K562 (cell line): ENCODE measurements around the gene BIRC5. TPM values are rescaled to one million over a fixed set of nuclear protein-coding genes. Genes with fewer than 3 reads are reported as not detected.

Source experiments
- ILF3 ChIP-seq: fragments of 450-650 bp; IDR thresholded peaks from 2 replicates; pipeline ENCODE4 v1.6.1; 2018; ENCODE audit warnings: antibody characterized with exemption, mild to moderate bottlenecking, moderate library complexity, borderline replicate concordance
- IRF2 ChIP-seq: sonication (generic); formaldehyde crosslinking; IDR thresholded peaks from 2 replicates; pipeline ENCODE4 v1.8.1; 2022; ENCODE audit warnings: mild to moderate bottlenecking, missing genetic modification reagents
- RBM25 ChIP-seq: fragments of 200-400 bp; formaldehyde crosslinking; IDR thresholded peaks from 2 replicates; pipeline ENCODE4 v1.6.1; 2018; ENCODE audit warnings: low read length, low read depth, moderate library complexity; ENCODE audit not compliant: severe bottlenecking
- SIN3B ChIP-seq: fragments of 450-650 bp; IDR thresholded peaks from 2 replicates; pipeline ENCODE4 v1.6.1; 2017; ENCODE audit warnings: low read depth, mild to moderate bottlenecking, moderate library complexity
- SMARCE1 ChIP-seq: fragments of 450-650 bp; IDR thresholded peaks from 2 replicates; pipeline ENCODE4 v1.7.1; 2016; ENCODE audit warnings: mild to moderate bottlenecking
- TGIF2 ChIP-seq: sonication (generic); formaldehyde crosslinking; IDR thresholded peaks from 2 replicates; pipeline ENCODE4 v1.8.1; 2022; ENCODE audit warnings: mild to moderate bottlenecking, missing genetic modification reagents, moderate library complexity
- XRCC4 ChIP-seq: IDR thresholded peaks from one replicate; pipeline ENCODE4 v1.6.1; 2011; ENCODE audit not compliant: insufficient read depth, insufficient read length; ENCODE audit errors: extremely low read depth
- YBX1 ChIP-seq: fragments of 450-650 bp; IDR thresholded peaks from 2 replicates; pipeline ENCODE4 v1.7.1; 2016; ENCODE audit warnings: mild to moderate bottlenecking
- YY1 ChIP-seq, 3 experiments: IDR thresholded peaks; 2 replicates each; pipeline ENCODE4 v1.6.1; 2011; ENCODE audit warnings: low read length in 2 of 3, mild to moderate bottlenecking in 2 of 3, moderate library complexity in 2 of 3, borderline replicate concordance in 1 of 3, control low read depth in 1 of 3, low read depth in 1 of 3; ENCODE audit not compliant: insufficient read depth in 3 of 3, insufficient replicate concordance in 2 of 3, control insufficient read depth in 1 of 3, insufficient read length in 1 of 3; ENCODE audit errors: extremely low read depth in 1 of 3
- ZBTB7A ChIP-seq: IDR thresholded peaks from 2 replicates; pipeline ENCODE4 v1.6.1; 2011; ENCODE audit warnings: low read depth, mild to moderate bottlenecking, low read length, moderate library complexity, borderline replicate concordance; ENCODE audit not compliant: control insufficient read depth
- ZFP91 ChIP-seq: sonication (generic); formaldehyde crosslinking; IDR thresholded peaks from 2 replicates; pipeline ENCODE4 v1.8.0; 2022; ENCODE audit warnings: mild to moderate bottlenecking, missing genetic modification reagents
- ZNF699 ChIP-seq: fragments of 250-450 bp; sonication (Bioruptor Pico); IDR thresholded peaks from 2 replicates; pipeline ENCODE4 v1.8.0; 2021; ENCODE audit warnings: mild to moderate bottlenecking, moderate library complexity; ENCODE audit not compliant: insufficient replicate concordance
- ZNF76 ChIP-seq: fragments of 250-450 bp; sonication (Bioruptor Pico); IDR thresholded peaks from 2 replicates; pipeline ENCODE4 v1.4.0; 2020; ENCODE audit warnings: mild to moderate bottlenecking, moderate library complexity, borderline replicate concordance
- ZNF79 ChIP-seq: fragments of 250-450 bp; sonication (Bioruptor Pico); IDR thresholded peaks from 2 replicates; pipeline ENCODE4 v1.4.0; 2020; ENCODE audit warnings: low read depth, mild to moderate bottlenecking, moderate library complexity
- polyA plus RNA-seq, 8 experiments: library from polyadenylated mRNA; depleted of rRNA in 4 of 8; stranded (reverse) in 5 of 8; unstranded in 3 of 8; fragments of >200 nt; fragmentation: Nextera tagmentation in 2 of 8; fragmentation: Illumina TruSeq in 1 of 8; extraction: Ambion mirVana in 2 of 8; extraction: Trizol in 1 of 8; gene quantifications; 2 replicates each; pipeline versions ENCODE4 v1.2.1 to v1.2.3, GENCODE V29; 2011 to 2014; ENCODE audit warnings: inconsistent platforms in 1 of 8, missing spikeins in 1 of 8
- total RNA-seq, 7 experiments: library from RNA; depleted of rRNA in 6 of 7; stranded (reverse); fragments of >200 nt in 6 of 7; fragmentation: Illumina TruSeq in 2 of 7; extraction: Trizol in 2 of 7; gene quantifications; 2 replicates each; pipeline versions ENCODE4 v1.2.1 to v1.2.3, GENCODE V29; 2011 to 2021; ENCODE audit warnings: low replicate concordance in 1 of 7
- TF ChIP-seq, protein P1 (sequence below): fragments of 250-450 bp; sonication (Bioruptor Pico); IDR thresholded peaks from 2 replicates; pipeline ENCODE4 v1.5.0; 2021
- TF ChIP-seq, protein P2 (sequence below): sonication (generic); formaldehyde crosslinking; IDR thresholded peaks from 2 replicates; pipeline ENCODE4 v1.8.1; 2023; ENCODE audit warnings: missing genetic modification reagents, mild to moderate bottlenecking, borderline replicate concordance
- TF ChIP-seq, protein P3 (sequence below): sonication (generic); formaldehyde crosslinking; IDR thresholded peaks from 2 replicates; pipeline ENCODE4 v1.8.1; 2023; ENCODE audit warnings: mild to moderate bottlenecking, missing genetic modification reagents

The BIRC5 gene
- total and polyA plus RNA-seq, 9 of the 15 experiments (the other 6 are each of a cell fraction or from before 2014, with no cell fraction given) = 64.4 to 140 (median 101) TPM

- TF ChIP-seq SIN3B (no peak), ZFP91 (no peak), YY1 (IDR thresholded peaks at IDR 0.05; ENCODE audit: borderline replicate concordance in 1 of 3, control insufficient read depth in 1 of 3, extremely low read depth in 1 of 3, insufficient read depth in 3 of 3, insufficient read length in 1 of 3, insufficient replicate concordance in 2 of 3, low read depth in 1 of 3, low read length in 2 of 3) (no peak), RBM25 (peak; percentile 78), ZNF79 (CRISPR knock-in tag) (no peak), ZNF76 (CRISPR knock-in tag) (no peak), TGIF2 (no peak), ZBTB7A (peak; percentile 59; the same call in 1 of the 2 replicates), IRF2 (no peak), YBX1 (no peak), ZNF699 (CRISPR knock-in tag) (no peak), SMARCE1 (no peak), XRCC4 (no peak), ILF3 (no peak)
- TF ChIP-seq, protein P1, sequence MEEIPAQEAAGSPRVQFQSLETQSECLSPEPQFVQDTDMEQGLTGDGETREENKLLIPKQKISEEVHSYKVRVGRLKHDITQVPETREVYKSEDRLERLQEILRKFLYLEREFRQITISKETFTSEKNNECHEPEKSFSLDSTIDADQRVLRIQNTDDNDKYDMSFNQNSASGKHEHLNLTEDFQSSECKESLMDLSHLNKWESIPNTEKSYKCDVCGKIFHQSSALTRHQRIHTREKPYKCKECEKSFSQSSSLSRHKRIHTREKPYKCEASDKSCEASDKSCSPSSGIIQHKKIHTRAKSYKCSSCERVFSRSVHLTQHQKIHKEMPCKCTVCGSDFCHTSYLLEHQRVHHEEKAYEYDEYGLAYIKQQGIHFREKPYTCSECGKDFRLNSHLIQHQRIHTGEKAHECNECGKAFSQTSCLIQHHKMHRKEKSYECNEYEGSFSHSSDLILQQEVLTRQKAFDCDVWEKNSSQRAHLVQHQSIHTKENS = no peak
- TF ChIP-seq, protein P2, sequence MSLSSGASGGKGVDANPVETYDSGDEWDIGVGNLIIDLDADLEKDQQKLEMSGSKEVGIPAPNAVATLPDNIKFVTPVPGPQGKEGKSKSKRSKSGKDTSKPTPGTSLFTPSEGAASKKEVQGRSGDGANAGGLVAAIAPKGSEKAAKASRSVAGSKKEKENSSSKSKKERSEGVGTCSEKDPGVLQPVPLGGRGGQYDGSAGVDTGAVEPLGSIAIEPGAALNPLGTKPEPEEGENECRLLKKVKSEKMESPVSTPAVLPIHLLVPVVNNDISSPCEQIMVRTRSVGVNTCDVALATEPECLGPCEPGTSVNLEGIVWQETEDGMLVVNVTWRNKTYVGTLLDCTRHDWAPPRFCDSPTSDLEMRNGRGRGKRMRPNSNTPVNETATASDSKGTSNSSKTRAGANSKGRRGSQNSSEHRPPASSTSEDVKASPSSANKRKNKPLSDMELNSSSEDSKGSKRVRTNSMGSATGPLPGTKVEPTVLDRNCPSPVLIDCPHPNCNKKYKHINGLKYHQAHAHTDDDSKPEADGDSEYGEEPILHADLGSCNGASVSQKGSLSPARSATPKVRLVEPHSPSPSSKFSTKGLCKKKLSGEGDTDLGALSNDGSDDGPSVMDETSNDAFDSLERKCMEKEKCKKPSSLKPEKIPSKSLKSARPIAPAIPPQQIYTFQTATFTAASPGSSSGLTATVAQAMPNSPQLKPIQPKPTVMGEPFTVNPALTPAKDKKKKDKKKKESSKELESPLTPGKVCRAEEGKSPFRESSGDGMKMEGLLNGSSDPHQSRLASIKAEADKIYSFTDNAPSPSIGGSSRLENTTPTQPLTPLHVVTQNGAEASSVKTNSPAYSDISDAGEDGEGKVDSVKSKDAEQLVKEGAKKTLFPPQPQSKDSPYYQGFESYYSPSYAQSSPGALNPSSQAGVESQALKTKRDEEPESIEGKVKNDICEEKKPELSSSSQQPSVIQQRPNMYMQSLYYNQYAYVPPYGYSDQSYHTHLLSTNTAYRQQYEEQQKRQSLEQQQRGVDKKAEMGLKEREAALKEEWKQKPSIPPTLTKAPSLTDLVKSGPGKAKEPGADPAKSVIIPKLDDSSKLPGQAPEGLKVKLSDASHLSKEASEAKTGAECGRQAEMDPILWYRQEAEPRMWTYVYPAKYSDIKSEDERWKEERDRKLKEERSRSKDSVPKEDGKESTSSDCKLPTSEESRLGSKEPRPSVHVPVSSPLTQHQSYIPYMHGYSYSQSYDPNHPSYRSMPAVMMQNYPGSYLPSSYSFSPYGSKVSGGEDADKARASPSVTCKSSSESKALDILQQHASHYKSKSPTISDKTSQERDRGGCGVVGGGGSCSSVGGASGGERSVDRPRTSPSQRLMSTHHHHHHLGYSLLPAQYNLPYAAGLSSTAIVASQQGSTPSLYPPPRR (CRISPR knock-in tag) = no peak
- TF ChIP-seq, protein P3, sequence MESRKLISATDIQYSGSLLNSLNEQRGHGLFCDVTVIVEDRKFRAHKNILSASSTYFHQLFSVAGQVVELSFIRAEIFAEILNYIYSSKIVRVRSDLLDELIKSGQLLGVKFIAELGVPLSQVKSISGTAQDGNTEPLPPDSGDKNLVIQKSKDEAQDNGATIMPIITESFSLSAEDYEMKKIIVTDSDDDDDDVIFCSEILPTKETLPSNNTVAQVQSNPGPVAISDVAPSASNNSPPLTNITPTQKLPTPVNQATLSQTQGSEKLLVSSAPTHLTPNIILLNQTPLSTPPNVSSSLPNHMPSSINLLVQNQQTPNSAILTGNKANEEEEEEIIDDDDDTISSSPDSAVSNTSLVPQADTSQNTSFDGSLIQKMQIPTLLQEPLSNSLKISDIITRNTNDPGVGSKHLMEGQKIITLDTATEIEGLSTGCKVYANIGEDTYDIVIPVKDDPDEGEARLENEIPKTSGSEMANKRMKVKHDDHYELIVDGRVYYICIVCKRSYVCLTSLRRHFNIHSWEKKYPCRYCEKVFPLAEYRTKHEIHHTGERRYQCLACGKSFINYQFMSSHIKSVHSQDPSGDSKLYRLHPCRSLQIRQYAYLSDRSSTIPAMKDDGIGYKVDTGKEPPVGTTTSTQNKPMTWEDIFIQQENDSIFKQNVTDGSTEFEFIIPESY = no peak
Observed at GRCh38 chr17:78241277-78242023, 27.4 kb downstream of the BIRC5 start (continued).
